ENCODE results near the gene SEMA3G.

SEMA3G gene

DNA sequence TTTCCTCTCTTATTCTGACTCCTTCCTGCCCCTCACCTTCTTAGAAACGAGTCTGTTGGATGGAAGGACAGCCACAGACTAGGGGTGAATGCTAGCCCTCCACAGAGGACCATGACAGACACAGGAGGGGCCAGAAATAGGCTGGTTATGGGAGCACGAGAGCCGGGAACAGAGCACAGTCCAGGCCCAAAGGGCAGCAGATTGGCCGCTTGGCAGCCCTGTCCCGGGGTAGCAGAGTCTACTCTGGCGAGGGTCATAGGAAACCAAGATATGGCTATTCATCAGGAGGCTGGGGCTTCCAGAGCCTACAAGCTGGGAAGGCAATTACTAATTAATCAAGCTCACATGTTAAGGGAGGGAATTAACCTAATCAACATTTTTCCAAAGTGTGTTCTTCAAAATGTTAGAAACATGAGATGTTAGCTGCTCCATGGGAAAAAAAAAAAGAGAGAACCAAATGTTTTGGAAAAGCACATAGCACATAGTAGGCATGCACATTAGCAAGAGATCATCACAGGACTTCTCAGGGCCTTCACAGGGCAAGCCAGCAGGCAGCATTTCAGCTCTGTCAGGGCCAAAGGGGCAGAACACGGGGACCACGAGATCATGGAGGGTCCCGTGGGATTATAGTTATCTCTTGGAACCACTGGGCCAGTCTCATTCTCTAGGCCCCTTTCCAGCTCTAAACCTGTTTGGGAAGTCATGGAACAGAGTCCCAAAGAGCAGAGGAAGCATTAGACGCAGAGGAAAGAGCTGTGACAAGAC is 13.3 kb downstream of the SEMA3G start:
- Histone ChIP-seq H3K4me3 (no peak overlapping the region), H3K27ac (peak overlapping the region in 10 of 21 experiments; percentile 3 to 70 (median 46))

- peak overlapping the region in 1 of 21 experiments; percentile 35 for H3K27ac ChIP-seq
- H3K4me3 ChIP-seq, result no peak overlapping the region
Measured at GRCh38 chr3:52430416-52430810, 14.5 kb downstream of the SEMA3G start.

DNA sequence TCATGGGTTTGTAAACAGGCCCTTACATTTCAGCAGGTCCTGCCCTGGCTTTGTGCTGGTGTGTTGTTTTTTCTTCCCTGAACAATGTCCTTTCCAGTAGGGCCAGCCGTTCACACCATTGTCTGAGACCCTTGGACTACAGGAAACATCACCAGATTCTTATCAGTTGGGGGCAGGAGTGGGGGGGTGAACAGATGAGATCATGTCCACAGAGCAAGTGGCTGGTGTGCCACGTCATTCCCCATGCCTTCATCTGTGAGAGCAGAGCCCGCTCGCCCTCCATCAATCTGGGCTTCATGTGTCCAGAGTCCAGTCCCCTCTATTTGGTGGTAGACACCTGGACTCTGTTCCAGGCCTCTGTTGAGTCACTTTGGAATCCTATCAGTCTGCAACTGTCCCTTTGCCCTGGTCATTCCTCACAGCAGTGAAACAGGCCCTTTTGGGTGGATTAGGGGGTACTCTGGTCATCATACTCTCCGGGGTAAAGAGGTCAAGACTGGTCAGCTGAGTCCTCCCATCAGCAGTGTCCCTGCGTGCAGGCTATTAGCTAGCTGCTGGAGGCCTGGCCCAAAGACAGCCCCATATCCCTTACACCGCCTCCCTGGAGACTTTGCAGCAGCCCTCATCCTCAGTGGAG is 15.0 kb downstream of the SEMA3G start:
- no peak overlapping the region for H3K4me3 ChIP-seq
- peak overlapping the region in 1 of 21 experiments; percentile 35 for H3K27ac ChIP-seq

DNA sequence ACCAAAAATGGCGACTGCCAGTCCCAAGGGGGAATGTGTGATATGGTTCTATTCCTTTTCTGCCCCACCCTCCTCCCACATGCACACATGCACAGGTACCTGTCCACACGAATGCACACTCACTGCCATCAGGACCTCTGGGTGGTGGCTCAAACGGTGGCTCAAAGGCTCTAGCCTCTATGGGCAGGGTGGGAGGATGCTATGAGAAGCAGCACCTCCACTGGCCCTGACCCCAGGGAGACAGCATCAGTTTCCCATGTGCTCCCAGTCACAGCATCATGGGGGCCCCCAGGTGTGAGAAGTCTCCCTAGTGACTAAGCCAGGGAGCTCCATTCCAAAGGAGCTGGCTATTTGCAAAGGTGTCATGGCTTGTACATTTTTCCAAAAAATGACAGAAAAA is 15.9 kb downstream of the SEMA3G start:
- peak overlapping the region in 2 of 21 experiments; percentile 14 for H3K27ac ChIP-seq
- H3K4me3 ChIP-seq, result no peak overlapping the region

GRCh38 chr3:52428151-52429005 is 16.5 kb downstream of the SEMA3G start:
- Histone ChIP-seq H3K4me3 (no peak overlapping the region), H3K27ac (peak overlapping the region in 2 of 21 experiments; percentile 14)

DNA sequence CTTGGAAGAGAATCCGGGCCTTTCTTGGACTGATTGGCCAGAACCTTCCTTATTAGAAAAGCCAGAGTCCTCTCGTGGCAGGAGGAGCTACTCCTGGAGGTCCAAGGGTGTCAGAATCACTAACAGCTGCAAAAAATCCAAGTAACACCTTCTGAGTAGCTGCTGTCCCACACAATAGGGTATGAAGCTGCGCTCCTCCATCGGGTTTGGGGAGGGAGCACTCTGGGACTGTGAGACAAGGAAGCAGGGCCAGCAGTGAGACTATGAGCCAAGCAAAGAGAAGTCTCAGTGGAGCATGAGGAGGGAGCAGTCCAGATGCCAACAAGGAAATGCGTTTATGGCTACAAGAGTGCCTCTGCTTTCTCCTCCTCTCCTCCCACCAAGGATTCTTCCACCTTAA is 21.7 kb downstream of the SEMA3G start:
- H3K4me3 ChIP-seq, result no peak overlapping the region
- no peak overlapping the region for H3K27ac ChIP-seq

GRCh38 chr3:52422669-52423068 is 22.2 kb downstream of the SEMA3G start:
- Histone ChIP-seq H3K27ac (no peak overlapping the region), H3K4me3 (no peak overlapping the region)

DNA sequence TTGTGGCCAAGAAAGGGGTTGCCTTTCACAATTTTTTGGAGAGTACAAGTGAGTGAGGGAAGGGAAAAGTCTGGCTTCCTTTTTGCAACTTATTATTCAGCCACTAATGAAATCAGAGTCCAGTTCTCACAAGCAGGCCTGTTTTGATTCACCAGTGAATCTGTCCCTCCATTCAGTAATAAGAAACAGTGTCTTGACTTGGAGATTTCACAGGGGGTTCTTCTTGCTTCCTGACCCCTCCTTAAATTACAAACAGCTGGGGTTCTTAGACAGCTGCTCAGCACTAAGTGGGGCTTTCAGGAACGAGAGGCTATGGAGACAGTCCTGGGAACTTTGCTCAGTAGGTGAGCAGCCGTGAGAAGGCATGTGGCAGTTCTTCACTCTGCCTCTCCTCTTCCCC is 24.5 kb downstream of the SEMA3G start:
- peak overlapping the region in 1 of 21 experiments; percentile 38 for H3K27ac ChIP-seq
- no peak overlapping the region for H3K4me3 ChIP-seq

- Histone ChIP-seq H3K27ac (no peak overlapping the region), H3K4me3 (no peak overlapping the region)
Measured at GRCh38 chr3:52415800-52416199, 29.1 kb downstream of the SEMA3G start.

- peak overlapping the region in 4 of 7 experiments; percentile 95 to 100 (median 96) for H3K4me3 ChIP-seq
Measured at GRCh38 chr3:52408466-52408865, 36.4 kb downstream of the SEMA3G start.

GRCh38 chr3:52407779-52408178 is 37.1 kb downstream of the SEMA3G start:
- peak overlapping the region in 10 of 21 experiments; percentile 71 to 89 (median 78) for H3K27ac ChIP-seq
- peak overlapping the region in 1 of 7 experiments; percentile 95 for H3K4me3 ChIP-seq

More at GRCh38 chr3:52408466-52408865, 36.4 kb downstream of the SEMA3G start:
- peak overlapping the region in 7 of 21 experiments; percentile 84 to 100 (median 99) for H3K27ac ChIP-seq

DNA sequence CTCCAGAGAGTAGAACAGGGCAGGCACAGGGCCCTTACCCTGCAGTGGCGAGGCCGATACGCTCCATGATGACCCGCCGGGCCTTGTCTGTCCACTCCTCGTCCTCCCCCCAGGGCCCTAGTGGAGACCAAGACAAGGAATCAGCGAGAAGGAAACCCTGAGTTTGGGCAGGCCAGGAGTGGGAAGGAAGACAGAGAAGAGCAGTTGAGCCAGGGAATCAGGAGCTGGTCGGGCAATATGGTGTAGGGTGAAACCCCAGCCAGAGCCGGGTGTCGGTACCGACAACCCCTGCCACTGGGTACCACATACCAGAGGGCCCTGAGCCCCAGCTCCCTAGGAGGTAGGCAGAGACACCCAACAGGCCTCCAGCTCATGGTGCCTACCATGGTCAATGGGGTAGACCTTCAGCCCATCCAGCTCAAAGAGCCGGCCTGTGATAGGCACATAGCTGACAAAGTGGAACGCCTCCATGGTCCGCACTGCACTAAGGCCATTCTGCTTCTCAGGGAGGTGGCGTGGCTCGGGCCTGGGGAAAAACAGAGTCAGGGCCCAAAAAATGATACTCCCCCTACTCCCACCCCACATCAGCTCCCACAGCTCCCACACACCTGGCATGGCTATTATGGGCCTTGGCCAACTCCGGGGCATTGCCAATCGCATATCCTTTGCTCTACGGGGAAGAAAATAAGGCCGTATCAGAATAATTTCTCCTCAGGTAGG is 38.0 kb downstream of the SEMA3G start:
- peak overlapping the region in 20 of 21 experiments; percentile 34 to 89 (median 74) for H3K27ac ChIP-seq
- no peak overlapping the region for H3K4me3 ChIP-seq

- peak overlapping the region in 20 of 21 experiments; percentile 34 to 89 (median 74) for H3K27ac ChIP-seq
- H3K4me3 ChIP-seq, result peak overlapping the region in 3 of 7 experiments; percentile 14 to 38 (median 35)
Measured at GRCh38 chr3:52406231-52406661, 38.7 kb downstream of the SEMA3G start.

GRCh38 chr3:52405601-52406110 is 39.2 kb downstream of the SEMA3G start:
- Histone ChIP-seq H3K4me3 (peak overlapping the region in 3 of 7 experiments; percentile 14 to 38 (median 35)), H3K27ac (peak overlapping the region in 18 of 21 experiments; percentile 12 to 89 (median 70))

- H3K4me3 ChIP-seq, result peak overlapping the region in 3 of 7 experiments; percentile 7 to 38 (median 35)
- peak overlapping the region in 14 of 21 experiments; percentile 11 to 89 (median 70) for H3K27ac ChIP-seq
Measured at GRCh38 chr3:52405066-52405465, 39.8 kb downstream of the SEMA3G start.

- H3K4me3 ChIP-seq, result peak overlapping the region in 3 of 7 experiments; percentile 7 to 38 (median 35)
- H3K27ac ChIP-seq, result peak overlapping the region in 12 of 21 experiments; percentile 10 to 89 (median 74)
Measured at GRCh38 chr3:52404391-52404790, 40.5 kb downstream of the SEMA3G start.

GRCh38 chr3:52403955-52404354 is 40.9 kb downstream of the SEMA3G start:
- Histone ChIP-seq H3K27ac (peak overlapping the region in 8 of 21 experiments; percentile 6 to 89 (median 66)), H3K4me3 (peak overlapping the region in 1 of 7 experiments; percentile 35)

GRCh38 chr3:52403271-52403841 is 41.5 kb downstream of the SEMA3G start:
- peak overlapping the region in 6 of 21 experiments; percentile 14 to 84 (median 46) for H3K27ac ChIP-seq

More at GRCh38 chr3:52403271-52403841, 41.5 kb downstream of the SEMA3G start:
- H3K4me3 ChIP-seq, result peak overlapping the region in 1 of 7 experiments; percentile 35
